Coronary artery (tissue), 2 donors: ENCODE data around the gene BUD31.
A peak's percentile ranks its signal among the peaks of the same experiment; 100 is the strongest.
"Not testable (repeated sequence)": the region's sequence is repeated elsewhere in the genome, so short reads cannot be mapped to it uniquely, and the experiment has no call there.

Experiments used
- DNase-seq: peaks from one replicate; pipeline ENCODE4 v3.0.0-alpha.2; 2017; ENCODE audit warnings: low spot score
- H3K27ac ChIP-seq, 2 donors: fragments of 200-600 bp; sonication (generic); one replicate each; pipeline ENCODE4 v1.5.1; 2016 to 2019
- H3K4me3 ChIP-seq: fragments of 200-600 bp; sonication (generic); 2 replicates; pipeline ENCODE4 v1.5.1; 2016; ENCODE audit warnings: mild to moderate bottlenecking, moderate library complexity
- TF ChIP-seq, protein P1 (sequence below): fragments of 200-600 bp; sonication (generic); IDR thresholded peaks from one replicate; pipeline ENCODE4 v1.5.1; 2019; ENCODE audit warnings: antibody characterized with exemption

BUD31 gene

DNA sequence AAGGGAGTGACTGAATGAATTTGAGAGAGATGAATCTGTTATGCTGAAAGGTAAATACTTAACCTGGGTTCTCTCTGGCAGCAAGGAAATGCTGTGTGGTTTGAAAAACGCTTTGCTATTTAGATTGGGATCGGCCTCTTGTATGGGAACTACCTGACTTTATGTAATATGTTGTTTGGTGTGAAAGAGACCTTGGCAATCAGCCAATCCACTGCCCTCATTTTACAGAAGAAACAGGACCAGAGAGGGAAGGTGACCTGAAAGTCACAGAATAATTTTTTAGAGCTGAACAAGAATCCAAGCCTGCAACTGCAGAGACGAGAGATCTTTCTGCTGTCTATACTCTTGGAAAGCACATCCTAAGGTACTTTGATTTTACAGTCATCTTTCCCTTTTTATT, 1.0 kb downstream of the BUD31 start:
- no peak for DNase-seq
- peak overlapping the region; percentile 96 for H3K4me3 ChIP-seq
- TF ChIP-seq, protein P1, sequence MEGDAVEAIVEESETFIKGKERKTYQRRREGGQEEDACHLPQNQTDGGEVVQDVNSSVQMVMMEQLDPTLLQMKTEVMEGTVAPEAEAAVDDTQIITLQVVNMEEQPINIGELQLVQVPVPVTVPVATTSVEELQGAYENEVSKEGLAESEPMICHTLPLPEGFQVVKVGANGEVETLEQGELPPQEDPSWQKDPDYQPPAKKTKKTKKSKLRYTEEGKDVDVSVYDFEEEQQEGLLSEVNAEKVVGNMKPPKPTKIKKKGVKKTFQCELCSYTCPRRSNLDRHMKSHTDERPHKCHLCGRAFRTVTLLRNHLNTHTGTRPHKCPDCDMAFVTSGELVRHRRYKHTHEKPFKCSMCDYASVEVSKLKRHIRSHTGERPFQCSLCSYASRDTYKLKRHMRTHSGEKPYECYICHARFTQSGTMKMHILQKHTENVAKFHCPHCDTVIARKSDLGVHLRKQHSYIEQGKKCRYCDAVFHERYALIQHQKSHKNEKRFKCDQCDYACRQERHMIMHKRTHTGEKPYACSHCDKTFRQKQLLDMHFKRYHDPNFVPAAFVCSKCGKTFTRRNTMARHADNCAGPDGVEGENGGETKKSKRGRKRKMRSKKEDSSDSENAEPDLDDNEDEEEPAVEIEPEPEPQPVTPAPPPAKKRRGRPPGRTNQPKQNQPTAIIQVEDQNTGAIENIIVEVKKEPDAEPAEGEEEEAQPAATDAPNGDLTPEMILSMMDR = no peak
- peak overlapping the region; percentile 86 to 95 for H3K27ac ChIP-seq

DNA sequence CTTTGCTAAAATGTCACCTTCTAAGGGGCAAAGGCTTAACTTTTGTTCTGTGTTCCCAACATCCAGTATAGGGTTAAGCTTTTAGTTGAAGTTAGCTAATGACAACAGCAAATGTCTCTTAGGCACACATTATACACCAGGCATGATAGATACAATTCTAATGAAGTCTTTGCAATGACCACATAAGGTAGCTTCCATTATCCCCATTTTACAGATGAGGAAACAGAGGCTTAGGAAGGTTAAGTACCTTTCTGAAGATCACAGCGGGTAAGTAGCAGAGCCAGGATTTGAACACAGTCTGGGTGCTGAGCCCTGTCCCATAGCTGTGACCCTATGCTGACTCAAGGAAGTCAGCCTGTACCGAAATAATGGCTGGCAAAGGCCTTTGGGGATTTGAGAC, 1.9 kb downstream of the BUD31 start:
- H3K27ac ChIP-seq = no peak overlapping the region
- TF ChIP-seq, protein P1 = no peak
- H3K4me3 ChIP-seq = no peak overlapping the region
- DNase-seq = no peak

DNA sequence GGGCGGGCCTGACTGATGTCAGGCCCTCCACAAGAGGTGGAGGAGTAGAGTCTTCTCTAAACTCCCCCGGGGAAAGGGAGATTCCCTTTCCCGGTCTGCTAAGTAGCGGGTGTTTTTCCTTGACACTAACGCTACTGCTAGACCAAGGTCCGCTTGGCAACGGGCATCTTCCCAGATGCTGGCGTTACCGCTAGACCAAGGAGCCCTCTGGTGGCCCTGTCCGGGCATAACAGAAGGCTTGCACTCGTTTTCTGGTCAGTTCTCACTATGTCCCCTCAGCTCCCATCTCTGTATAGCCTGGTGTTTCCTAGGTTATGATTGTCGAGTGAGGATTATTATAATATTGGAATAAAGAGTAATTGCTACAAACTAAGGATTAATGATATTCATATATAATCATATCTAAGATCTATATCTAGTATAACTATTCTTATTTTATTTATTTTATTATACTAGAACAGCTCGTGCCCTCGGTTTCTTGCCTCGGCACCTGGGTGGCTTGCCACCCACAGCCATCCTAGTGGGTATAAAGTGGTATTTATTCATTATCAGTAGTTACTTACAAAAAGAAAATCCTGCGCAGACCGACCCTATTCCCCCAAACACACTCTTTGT, 6.9 kb downstream of the BUD31 start:
- TF ChIP-seq, protein P1 = peak; percentile 58
- not testable (repeated sequence) for H3K4me3 ChIP-seq, DNase-seq, H3K27ac ChIP-seq

DNA sequence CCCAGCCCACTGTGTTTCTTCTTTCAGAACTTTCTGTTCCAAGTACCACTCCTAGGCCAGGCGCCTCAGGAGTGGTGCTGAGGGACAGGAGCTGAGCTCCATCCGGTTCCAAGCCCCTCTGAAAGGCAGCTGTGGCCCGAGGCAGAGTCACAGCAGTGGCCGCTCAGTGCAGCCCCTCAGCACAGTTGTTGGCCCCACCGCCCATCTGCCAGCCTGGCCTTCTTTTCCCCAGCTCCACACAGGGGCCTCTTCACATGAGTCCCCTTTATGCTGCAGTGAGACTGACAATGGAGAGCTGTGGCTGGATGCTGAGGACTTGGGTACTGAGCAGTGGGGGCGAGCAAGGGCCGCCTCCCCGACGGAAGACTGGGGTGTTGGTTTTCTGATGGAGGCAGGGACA, 9.5 kb downstream of the BUD31 start:
- TF ChIP-seq, protein P1 = no peak
- no peak overlapping the region for H3K4me3 ChIP-seq

DNA sequence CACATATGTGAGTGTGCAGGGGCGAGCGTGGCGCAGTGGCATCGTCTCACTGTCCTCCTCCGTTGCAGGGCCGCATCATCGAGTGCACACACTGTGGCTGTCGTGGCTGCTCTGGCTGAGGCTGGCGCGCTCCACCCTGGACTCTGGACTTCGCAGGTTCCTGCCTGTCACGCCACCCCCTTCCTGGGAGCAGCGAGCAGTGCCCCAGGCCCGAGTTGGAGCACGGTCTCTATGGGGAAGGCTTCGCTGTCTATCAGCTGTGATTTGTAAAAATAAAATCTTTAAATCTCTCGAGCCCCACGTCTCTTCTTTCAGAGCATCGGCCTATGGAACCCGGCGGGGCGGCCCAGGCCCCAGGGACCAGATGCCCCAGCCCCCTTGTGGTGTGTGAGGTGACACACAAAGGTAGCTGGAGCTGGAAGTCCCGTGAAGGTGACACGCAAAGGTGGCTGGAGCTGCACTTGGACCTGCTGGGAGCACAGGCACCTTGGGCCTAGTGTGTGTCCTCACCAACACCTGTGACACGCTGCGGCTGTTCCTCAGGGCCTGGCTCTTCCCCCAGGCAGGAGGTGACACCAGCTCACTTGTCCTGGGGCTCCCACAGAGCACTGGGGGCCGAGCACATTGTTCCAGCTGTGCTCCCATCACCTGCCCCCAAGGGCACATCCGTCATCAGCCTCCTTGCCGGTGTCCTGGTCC, 10.7 kb downstream of the BUD31 start:
- no peak overlapping the region for H3K27ac ChIP-seq
- TF ChIP-seq, protein P1 = no peak
- DNase-seq = no peak
- H3K4me3 ChIP-seq = no peak overlapping the region

More for the DNA sequence above, 9.5 kb downstream of the BUD31 start:
- no peak for DNase-seq
- no peak overlapping the region for H3K27ac ChIP-seq

DNA sequence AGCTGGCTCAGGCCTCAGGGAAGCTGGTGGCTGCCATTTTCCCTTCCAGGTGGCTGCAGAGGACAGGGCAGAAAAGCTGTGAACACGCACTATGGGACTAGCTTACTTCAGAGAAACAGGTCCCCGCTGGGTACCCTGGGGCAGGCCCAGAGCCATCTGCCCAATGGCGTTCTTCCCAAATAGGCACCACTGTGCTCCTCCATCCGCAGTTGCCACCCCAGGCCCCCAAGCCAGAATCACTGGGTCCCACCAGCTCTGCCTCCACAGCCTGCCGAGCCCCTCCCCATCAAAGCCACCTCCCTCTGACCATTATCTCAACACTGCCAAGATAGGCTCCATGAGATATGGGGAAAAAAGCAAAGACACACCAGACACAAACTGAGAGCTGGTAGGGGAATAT, 11.4 kb downstream of the BUD31 start:
- H3K27ac ChIP-seq = no peak overlapping the region
- H3K4me3 ChIP-seq = no peak overlapping the region
- no peak for DNase-seq
- TF ChIP-seq, protein P1 = no peak

DNA sequence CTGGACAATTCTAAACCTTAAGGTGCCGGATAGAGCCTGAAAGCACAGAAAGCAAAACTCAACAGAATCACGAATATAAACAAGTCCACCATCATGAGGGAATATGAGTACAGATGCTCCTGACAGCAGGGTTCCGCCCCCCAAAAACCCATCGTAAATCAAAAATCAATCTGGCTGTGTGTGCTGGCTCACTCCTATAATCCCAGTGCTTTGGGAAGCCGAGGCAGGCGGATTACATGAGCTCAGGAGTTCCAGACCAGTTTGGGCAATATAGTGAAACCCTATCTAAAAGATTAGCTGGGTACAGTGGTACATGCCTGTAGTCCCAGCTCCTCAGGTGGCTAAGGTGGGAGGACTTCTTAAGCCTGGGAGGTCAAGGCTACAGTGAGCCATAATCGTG, 12.2 kb downstream of the BUD31 start:
- TF ChIP-seq, protein P1 = no peak
- Histone ChIP-seq H3K4me3 (no peak overlapping the region), H3K27ac (no peak overlapping the region)
- no peak for DNase-seq
